ENCODE data around the gene TSPEAR.

GRCh38 chr21:44742418-44743153 is 31.2 kb upstream of the TSPEAR start:
- no peak for TF ChIP-seq FOXP2 (optimal IDR thresholded peaks at IDR 0.05; ENCODE audit: borderline replicate concordance, extremely low read depth, extremely low read length, insufficient read depth)
- no peak for TF ChIP-seq TAF1 (IDR thresholded peaks at IDR 0.05; ENCODE audit: borderline replicate concordance, insufficient read depth, low read length)
- TF ChIP-seq REST (IDR thresholded peaks at IDR 0.05; ENCODE audit: insufficient read depth in 1 of 2, low read depth in 2 of 2, low read length in 2 of 2), result no peak

Data from PFSK-1 (cell line).